Measurements from ENCODE around the gene ZMYND10.

DNA sequence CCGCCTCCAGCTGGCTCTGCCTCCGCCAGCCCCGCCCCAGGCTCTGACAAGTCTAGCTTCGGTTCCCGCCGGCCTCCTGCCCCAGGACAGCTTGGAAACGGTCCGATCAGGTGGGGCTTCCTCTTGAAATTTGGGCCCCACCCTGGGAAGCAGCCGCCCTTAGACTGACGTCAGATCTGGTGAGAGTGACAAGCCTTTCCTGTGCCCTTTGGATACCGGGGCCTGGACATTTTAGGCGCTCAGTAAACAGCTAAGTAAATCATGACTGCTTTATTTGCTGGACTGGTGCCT is 45.9 kb downstream of the ZMYND10 start:
- no peak for TF ChIP-seq CTCF (IDR thresholded peaks at IDR 0.05)
- TF ChIP-seq POLR2A (IDR thresholded peaks at IDR 0.05) = no peak
